ENCODE measurements around the gene CENPP. TPM values are rescaled to one million over a fixed set of nuclear protein-coding genes. Genes with fewer than 3 reads are reported as not detected.

CENPP gene
- total RNA-seq, 1 donor from 2014 or later: 4.5 TPM

GRCh38 chr9:92312887-92313623 is 12.7 kb upstream of the CENPP start:
- DNase-seq (ENCODE audit: low spot score): no peak
- TF ChIP-seq CTCF (IDR thresholded peaks at IDR 0.05; ENCODE audit: unreplicated experiment): no peak
- peaks cover 17% of the 10 kb centered on the region for H3K36me3 Mint-ChIP-seq (ENCODE audit: low read depth, unreplicated experiment)
- H3K4me1 Mint-ChIP-seq (ENCODE audit: unreplicated experiment): peaks cover 17% of the 10 kb centered on the region
- peak overlapping the region; percentile 89 for H3K27ac Mint-ChIP-seq (ENCODE audit: unreplicated experiment)
- no peaks in the 10 kb centered on the region for H3K9me3 Mint-ChIP-seq (ENCODE audit: unreplicated experiment)
- peaks cover 1% of the 10 kb centered on the region for H3K27me3 Mint-ChIP-seq (ENCODE audit: unreplicated experiment)
- H3K4me3 Mint-ChIP-seq (ENCODE audit: unreplicated experiment): no peak overlapping the region

- Mint-ChIP-seq H3K4me3 (ENCODE audit: unreplicated experiment) (no peak overlapping the region), H3K27ac (ENCODE audit: unreplicated experiment) (peak overlapping the region; percentile 89), H3K9me3 (ENCODE audit: unreplicated experiment) (no peaks in the 10 kb centered on the region)
These were observed 12.1 kb upstream of the CENPP start for GRCh38 chr9:92313624-92314012.

GRCh38 chr9:92315456-92315855 is 10.3 kb upstream of the CENPP start:
- Mint-ChIP-seq H3K4me1 (ENCODE audit: unreplicated experiment) (peaks cover 17% of the 10 kb centered on the region), H3K27ac (ENCODE audit: unreplicated experiment) (no peak overlapping the region), H3K4me3 (ENCODE audit: unreplicated experiment) (no peak overlapping the region), H3K36me3 (ENCODE audit: low read depth, unreplicated experiment) (peaks cover 27% of the 10 kb centered on the region), H3K27me3 (ENCODE audit: unreplicated experiment) (peaks cover 3% of the 10 kb centered on the region), H3K9me3 (ENCODE audit: unreplicated experiment) (no peaks in the 10 kb centered on the region)
- no peak for DNase-seq (ENCODE audit: low spot score)
- no peak for TF ChIP-seq CTCF (IDR thresholded peaks at IDR 0.05; ENCODE audit: unreplicated experiment)

More at GRCh38 chr9:92313624-92314012, 12.1 kb upstream of the CENPP start:
- no peak for TF ChIP-seq CTCF (IDR thresholded peaks at IDR 0.05; ENCODE audit: unreplicated experiment)
- Mint-ChIP-seq H3K27me3 (ENCODE audit: unreplicated experiment) (peaks cover 2% of the 10 kb centered on the region), H3K36me3 (ENCODE audit: low read depth, unreplicated experiment) (peaks cover 22% of the 10 kb centered on the region), H3K4me1 (ENCODE audit: unreplicated experiment) (peaks cover 17% of the 10 kb centered on the region)
- DNase-seq (ENCODE audit: low spot score): no peak

- H3K4me1 Mint-ChIP-seq (ENCODE audit: unreplicated experiment): peaks cover 22% of the 10 kb centered on the region
- no peak for TF ChIP-seq CTCF (IDR thresholded peaks at IDR 0.05; ENCODE audit: unreplicated experiment)
- peak overlapping the region; percentile 99 for H3K4me3 Mint-ChIP-seq (ENCODE audit: unreplicated experiment)
- peaks cover 3% of the 10 kb centered on the region for H3K27me3 Mint-ChIP-seq (ENCODE audit: unreplicated experiment)
- DNase-seq (ENCODE audit: low spot score): no peak
- peaks cover 8% of the 10 kb centered on the region for H3K36me3 Mint-ChIP-seq (ENCODE audit: low read depth, unreplicated experiment)
- H3K9me3 Mint-ChIP-seq (ENCODE audit: unreplicated experiment): no peaks in the 10 kb centered on the region
- H3K27ac Mint-ChIP-seq (ENCODE audit: unreplicated experiment): peak overlapping the region; percentile 73
These were observed 1.3 kb upstream of the CENPP start for GRCh38 chr9:92324431-92324830.

- Mint-ChIP-seq H3K27me3 (ENCODE audit: unreplicated experiment) (peaks cover 3% of the 10 kb centered on the region), H3K4me1 (ENCODE audit: unreplicated experiment) (peaks cover 22% of the 10 kb centered on the region), H3K9me3 (ENCODE audit: unreplicated experiment) (no peaks in the 10 kb centered on the region), H3K36me3 (ENCODE audit: low read depth, unreplicated experiment) (peaks cover 5% of the 10 kb centered on the region), H3K27ac (ENCODE audit: unreplicated experiment) (peak overlapping the region; percentile 99), H3K4me3 (ENCODE audit: unreplicated experiment) (peak overlapping the region; percentile 99)
- peak; percentile 58 for DNase-seq (ENCODE audit: low spot score)
- no peak for TF ChIP-seq CTCF (IDR thresholded peaks at IDR 0.05; ENCODE audit: unreplicated experiment)
These were observed 874 bp upstream of the CENPP start for GRCh38 chr9:92324889-92325268.

Data from endothelial cell (in vitro differentiated cells).